ENCODE results near the gene ABCA3.

ABCA3 gene

DNA sequence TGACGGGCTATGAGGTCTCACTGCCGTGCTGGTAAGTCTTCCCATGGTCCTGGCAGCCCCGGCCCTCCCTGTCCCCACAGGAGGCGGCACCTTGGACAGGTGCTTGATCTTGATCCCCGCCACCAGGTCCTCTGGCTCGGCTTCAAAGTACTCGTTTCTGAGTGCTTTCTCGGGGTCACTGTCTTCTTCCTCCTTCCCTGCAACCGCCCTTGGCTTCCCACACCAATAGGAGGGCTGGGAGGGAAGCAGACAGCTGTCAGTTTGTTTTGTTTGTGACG lies 40.7 kb downstream of the ABCA3 start:
- no peak for DNase-seq

DNA sequence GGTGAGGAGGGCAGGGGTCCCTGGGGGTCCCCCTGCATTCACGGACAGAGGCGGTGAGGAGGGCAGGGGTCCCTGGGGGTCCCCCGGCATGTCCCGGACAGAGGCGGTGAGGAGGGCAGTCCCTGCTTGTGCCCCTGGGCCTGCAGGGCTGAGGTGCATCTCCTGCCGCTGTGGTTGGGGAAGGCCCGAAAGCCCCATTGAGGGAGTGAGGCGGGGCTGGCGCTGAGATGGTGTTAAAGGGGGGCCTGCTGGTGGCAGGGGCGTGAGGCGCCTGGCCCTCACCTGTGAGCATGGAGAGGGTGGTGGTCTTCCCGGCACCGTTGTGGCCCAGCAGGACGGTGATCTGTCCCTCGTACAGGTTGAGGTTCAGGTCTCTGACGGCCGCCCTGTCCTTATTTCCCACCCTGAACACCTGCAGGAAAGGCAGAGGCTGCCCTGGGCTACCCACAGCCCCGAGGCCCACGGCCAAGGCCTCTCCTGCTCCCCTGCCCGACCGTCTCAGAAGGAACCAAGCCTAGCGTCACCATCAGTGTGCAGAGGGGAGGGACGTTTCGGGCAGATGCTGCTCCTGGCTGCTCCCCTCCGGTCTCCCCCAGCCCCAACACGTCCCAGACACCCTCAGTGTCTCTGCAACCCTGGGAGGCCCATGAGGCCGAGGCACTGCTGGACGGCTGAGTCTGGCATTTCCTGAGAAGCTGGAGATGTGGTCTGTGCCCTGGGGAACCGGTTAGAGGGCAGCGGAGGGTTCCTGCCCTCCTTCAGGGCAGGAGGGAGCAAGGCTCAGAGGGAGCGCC lies 41.2 kb downstream of the ABCA3 start:
- DNase-seq, result no peak

DNA sequence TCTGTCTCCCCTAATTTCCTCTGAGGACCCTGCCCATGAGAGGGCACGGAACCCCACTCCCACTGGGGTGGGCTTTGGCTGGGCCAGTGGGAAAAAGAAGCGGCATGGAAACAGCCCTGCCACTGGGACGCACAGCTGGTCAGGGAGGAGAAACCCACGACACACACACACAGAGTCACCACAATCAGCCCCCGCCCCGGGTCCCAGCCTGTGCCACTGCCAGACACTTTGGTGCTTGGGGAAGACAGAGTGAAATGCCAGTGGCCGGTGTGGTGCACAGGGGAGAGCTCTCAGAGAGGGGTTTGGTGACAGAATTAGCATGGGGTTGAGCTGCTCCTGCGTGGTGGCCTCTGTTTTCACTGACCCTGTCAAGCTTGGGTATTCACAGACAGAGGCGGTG lies 41.9 kb downstream of the ABCA3 start:
- DNase-seq, result no peak

DNA sequence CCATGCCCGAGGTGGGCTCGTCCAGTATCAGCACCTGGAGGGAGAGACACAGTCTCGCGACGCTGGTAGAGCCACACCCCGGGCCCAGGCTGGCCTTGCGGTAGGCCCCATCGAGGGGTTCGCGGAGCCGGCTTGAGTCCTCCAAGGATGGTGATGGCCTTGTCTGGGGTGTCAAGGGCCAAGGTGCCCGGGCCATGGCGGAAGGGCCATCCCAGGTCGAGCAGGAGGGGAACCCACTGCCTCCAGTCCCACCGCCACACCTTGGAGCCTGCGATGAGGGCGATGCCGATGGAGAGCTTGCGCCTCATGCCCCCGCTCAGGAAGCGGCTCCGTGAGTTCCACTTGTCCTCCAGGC lies 43.0 kb downstream of the ABCA3 start:
- no peak for DNase-seq

DNA sequence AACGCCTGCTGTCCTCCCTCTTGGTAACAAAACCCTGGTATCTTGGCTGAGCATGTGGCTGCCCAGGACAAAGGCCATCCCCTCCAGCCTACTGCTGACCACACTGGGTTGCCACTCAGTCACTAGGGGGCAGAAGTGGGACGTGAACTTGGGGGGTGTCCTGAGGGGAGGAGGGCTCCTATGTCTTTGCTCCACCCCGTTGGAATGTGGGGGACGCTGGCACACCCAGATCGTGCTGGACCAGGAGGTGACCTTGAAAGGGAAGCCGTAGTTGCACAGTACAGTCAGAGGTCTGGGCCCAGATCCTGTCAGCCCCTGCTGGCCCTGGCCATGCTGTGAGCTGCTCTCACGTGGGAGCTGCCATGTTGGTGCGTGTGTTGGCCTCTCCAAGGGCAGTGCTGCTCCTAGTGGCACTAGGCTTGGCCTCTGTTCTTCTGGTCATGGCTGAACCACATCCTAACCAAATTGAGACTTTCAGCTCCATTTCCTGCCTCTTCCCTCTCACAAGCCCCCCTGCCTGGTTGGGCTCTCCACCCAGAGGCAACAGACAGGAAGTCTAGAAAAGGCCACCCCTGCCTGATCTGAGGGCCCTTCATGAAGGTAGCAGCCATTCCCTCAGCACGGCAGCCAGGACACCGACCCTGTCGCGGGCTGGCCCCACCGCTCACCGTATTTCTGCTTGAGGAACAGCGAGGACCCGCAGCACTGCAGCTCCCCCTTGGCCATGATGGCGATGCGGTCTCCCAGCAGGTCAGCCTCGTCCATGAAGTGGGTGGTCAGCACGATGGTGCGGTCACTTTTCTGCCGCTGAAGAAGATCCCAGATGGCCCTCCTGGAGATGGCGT lies 43.6 kb downstream of the ABCA3 start:
- peak; percentile 36 for DNase-seq

DNA sequence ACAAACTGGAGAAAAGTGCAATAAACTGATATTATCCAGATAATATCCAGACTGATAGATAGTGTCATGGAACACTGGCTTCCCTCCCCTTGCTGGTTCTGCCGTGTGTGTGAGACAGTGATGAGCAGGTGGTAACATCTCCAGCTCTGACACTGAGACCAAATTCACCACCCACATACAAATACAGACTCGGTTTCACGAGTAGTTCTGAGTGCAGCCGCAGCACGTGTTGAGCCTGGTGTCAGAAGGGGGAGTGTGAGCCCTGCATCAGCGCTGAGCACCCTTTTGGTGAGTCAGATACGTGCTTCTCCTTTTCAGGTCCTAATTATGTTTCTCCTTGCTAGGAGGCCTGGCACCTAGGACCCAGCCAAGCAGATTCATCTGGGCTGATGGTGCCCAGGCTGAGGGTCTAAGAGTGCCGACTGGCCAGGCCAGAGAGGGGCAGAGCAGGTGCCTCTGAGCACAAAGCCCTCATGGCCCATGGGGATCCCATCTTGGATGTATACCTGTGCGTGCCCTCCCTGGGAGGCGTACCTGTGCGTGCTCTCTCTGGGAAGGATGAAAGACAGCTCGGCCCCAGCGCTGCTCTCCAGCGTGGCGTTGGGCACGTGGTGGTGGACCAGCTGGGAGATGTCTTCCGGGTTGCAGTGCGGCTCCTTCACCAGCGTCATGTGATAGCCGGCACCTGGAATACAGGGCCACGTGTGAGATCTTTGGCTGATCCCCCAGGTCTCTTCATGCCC lies 45.3 kb downstream of the ABCA3 start:
- no peak for DNase-seq

DNA sequence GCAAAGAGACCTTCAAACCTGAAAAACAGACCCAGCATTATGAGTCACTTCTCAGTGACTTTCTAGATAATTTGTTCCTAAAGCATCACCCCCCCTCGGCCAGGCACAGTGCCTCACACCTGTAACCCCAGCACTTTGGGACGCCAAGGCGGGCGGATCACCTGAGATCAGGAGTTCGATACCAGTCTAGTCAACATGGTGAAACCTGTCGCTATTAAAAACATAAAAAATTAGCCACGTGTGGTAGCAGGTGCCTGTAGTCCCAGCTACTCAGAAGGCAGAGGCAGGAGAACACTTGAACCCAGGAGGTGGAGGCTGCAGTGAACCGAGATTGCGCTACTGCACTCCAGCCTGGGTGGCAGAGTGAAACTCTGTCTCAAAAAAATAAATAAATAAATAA lies 48.3 kb downstream of the ABCA3 start:
- DNase-seq, result no peak

DNA sequence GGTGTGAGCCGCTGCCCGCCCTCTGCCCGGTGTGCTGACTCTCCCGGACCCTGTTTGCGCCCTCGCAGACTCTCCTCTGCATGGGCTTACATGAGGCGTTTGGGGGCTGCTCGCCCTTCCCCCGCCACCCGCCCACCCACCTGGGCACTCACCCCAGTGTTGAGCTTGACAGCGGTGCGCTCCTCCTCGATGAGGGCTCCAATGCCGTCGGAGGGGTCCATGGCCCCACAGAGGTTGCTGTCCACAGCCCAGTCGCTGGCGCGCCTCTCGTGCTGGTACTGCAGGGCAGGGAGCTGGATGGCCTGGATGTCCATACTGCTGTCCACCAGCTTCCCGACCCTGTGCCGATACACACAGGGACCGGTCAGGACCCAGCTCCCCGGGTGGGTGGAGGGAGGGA lies 51.2 kb downstream of the ABCA3 start:
- no peak for DNase-seq

DNA sequence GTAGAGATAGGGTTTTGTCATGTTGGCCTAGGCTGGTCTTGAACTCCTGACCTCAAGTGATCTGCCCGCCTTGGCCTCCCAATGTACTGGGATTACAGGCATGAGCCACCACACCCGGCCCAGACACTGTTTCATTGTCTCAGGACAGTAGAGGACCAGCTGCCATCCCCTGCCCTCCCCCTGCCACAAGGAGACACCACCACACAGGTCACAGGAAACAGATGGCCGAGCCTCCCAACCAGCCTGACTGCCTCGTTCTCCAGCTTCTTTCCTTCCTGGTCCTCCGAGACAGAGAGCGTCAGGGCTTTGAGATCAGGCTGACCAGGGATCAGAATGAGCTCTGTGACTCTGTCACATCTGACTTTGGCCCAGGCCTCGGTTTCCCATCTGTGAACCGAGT lies 51.8 kb downstream of the ABCA3 start:
- DNase-seq, result peak; percentile 12

DNA sequence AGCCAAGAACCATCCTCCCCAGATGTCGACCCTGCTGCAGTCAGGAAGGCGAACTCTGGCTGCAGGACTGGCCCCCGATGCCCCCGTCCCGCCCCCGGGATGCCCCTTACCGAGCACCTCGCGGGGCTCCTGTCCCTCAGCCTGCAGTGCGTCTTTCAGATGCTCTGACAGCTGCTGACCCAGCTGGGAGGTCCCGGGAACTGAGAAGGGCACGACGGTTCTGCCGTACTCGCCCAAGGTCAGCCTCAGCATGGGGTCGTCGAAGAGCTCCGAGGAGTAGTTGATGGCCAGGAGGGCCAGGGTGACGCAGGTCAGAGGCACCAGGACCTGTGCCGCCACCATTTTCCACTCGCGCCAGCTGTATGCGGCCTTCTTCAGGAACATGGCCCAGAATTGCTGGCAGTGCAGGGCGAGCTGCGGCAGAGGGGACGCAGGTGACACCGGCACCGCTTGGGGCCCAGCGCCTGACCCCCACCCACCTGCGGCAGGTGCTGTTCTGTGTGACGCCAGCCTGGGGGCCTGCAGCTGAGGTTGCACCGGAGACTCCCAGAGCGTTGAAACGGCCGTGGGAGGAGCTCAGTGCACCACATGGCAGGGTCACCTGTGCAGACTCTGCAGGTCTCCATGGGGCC lies 52.5 kb downstream of the ABCA3 start:
- DNase-seq, result no peak

DNA sequence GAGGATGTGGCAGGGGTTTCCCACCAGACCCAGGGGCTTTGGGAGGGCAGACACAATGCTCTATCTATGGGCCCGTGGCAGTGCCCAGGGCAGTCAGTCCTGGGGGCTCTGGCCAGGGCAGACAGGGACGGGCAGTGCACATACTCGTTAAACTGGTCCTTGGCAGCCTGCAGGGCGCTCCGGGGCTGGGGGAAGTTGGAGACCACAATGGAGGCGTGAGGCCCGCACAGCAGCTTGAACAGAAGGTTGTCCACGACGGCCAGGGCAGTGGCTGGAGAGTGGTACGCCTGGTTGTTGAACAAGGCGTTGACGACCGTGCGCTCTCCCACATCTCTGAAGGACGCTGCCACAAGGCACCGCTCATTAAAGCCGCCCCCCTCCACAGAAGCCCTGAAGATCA lies 54.0 kb downstream of the ABCA3 start:
- no peak for DNase-seq

DNA sequence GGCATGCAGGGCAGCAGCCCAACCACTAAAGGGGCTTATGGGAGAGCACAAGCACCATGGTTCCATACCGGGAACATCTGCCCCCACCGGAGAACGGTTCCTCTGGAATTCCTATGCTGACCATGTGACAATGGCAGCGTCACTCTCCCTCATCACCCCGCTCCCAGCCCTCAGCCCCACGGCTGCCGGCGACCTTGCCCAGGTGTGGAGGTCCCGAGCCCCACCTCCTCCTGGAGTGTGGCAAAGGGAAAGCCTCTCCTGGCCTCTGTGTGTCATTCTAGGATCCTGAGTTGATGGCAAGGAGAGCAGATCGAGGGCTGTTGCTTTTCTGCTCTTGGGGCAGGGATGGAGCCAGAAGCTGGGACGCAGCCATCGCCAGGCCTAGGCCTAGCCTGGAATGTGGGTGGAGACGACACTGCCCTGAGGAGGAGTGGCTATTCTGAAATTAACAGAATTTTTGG lies 54.8 kb downstream of the ABCA3 start:
- no peak for DNase-seq

DNA sequence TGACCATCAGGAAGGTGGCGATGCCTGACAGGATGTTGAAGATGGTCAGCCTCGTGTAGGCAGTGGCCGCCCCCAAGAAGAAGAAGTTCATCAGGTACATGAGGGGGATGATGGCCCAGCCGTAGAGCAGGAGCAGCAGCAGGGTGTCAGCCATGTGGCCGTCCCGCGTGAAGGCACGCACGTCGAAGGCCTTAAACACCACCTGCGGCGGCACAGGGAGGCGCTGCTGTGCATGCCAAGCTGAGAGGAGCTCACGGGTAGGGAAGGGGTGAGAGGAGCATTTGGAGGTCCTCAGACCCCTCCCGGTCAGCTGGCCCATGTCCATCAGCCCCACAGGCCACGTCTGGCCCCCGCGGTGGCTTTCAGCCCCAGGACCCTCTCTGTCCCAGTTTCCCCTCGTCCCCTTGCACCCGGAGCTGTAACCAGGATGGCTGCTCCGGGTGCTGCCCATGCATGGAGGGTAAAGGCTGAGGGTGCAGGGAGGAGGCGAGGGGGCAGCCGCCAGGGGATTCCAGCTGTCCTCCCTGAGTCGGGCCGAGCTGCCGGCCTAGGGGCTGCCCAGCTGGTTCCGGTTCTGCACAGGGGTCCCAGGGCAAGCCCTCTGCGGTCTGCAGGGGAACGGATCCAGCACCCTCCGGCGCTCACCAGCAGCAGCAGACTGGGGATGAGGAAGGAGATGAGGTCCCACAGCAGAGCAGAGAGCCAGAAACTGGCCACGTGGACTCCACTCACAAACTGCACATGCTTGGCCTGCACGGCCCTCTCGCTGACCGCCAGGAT lies 55.5 kb downstream of the ABCA3 start:
- no peak for DNase-seq

DNA sequence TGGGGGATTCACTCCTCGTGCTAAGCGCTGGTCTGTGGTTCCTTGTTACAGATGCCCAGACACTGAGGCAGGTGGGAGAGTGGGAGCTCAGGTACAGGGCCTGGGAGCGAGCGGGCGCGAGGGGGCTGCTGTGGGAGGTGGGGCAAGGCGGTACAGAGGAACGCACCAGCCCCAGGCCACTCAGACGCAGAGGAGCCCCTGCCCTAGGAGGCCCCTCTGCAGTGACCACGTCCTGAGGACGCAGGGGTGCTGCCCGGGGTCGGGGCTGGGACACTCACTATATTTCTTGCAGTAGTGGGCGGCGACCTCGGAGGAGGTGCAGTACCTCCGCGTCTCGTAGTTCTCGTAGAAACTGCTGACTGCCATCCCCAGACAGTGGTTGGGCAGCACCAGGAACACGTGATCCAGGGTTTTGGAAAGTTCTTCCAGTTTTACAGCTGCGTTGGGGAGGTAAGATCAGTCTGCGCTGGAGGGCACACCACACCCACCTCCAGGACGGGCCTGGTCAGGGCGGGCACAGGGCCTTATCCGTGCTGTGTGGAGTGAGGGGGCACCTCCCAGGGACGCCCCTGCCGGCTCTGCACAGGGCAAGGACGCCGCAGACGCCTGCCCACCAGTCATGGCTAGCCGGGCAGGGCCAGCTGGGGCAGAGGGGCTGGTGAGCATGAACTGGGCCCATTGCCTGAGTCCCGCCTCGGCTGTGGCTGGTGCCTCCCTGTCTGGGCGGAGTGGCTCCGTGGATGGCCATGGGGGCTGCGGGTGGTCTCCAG lies 56.3 kb downstream of the ABCA3 start:
- no peak for DNase-seq

DNA sequence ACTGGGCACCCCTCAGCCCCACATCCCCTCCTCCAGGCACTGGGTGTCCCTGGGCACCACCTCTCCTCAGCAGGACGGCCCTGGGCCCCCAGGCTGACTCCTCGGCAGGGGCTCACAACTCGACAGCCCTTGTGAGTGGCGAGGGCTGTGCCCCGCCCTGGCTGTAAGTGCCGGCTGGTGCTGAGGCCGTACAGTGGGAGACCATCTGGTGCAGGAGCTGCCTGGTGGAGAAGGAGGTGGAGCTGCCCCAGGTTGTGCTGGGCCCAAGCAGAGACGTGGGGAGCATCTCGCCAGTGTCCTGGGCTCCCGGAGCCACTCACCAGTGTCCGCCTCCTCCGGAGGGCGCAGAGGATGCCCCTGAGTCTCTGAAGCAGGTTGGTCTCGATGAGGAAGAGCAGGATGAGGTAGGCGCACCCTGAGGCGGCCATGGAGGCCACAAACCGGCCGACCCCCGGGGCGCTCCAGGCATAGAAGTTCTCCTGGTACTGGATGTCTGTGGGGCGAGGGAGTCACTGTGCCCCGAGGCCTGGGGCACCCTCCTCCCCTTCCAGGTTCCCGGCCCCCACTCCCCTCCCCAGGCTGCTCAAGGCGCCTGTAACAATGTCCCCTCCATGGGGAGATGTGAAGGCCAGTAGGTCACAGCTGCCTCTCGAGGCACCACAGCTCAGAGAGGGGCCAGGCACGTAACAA lies 57.5 kb downstream of the ABCA3 start:
- no peak for DNase-seq

DNA sequence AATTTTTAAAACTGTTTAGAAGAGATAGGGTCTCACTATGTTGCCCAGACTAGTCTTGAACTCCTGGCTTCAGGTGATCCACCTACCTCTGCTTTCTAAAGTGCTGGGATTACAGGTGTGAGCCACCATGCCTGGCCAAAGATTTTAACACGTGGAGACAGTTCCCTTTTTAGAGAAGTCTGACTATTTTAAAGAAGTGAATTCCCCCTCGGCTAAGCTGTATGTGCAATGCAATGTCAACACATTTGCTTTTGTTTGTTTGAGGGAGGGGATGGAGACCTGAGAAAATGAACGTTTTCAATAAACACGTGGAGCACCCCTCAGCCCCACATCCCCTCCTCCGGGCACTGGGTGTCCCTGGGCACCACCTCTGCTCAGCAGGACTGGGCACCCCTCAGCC lies 58.3 kb downstream of the ABCA3 start:
- no peak for DNase-seq

DNA sequence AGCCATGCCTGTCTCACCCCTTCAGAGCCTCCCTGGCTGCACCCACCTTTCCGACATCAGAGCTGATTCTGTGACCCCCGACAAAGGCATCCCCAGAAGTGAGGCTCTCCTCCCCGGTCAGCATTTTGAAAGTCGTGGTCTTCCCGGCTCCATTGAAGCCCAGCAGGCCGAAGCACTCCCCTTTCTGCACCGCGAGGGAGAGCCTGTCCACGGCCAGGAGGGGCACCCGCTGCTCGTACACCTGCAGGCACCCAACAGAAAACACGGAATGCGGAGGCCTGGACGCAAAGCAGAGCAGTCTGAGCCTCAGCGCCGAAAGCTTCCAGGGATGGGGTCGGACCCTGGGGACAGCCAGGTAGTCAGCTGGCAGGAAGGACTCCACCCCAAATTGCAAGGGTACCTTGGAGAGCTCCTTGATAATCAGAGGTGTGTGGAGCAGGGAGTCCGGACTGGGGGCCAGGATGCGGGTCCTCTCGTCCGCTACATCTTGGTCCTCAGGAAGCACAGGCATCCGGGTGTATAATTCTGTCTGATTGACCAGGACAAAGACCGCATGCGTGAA lies 59.5 kb downstream of the ABCA3 start:
- no peak for DNase-seq

DNA sequence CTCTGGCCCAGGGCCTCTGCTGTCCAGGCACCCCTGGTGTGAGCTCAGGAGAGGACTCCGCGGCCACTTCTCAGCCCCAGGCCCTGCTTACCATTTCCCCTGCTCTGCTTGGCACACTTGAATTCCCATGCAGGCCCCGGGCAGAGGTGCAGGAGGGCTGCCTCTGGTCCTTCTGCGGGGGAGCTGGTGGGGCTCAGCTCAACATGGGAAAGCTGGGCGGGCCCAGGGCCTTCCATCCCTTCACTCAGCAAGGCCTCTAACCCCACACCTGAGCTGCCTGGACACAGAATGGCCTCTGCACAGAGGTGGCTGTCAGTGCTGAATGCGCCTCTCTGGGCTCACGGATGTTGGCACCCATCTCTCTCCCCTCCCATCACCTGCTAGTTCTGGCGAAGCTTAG lies 60.1 kb downstream of the ABCA3 start:
- no peak for DNase-seq

DNA sequence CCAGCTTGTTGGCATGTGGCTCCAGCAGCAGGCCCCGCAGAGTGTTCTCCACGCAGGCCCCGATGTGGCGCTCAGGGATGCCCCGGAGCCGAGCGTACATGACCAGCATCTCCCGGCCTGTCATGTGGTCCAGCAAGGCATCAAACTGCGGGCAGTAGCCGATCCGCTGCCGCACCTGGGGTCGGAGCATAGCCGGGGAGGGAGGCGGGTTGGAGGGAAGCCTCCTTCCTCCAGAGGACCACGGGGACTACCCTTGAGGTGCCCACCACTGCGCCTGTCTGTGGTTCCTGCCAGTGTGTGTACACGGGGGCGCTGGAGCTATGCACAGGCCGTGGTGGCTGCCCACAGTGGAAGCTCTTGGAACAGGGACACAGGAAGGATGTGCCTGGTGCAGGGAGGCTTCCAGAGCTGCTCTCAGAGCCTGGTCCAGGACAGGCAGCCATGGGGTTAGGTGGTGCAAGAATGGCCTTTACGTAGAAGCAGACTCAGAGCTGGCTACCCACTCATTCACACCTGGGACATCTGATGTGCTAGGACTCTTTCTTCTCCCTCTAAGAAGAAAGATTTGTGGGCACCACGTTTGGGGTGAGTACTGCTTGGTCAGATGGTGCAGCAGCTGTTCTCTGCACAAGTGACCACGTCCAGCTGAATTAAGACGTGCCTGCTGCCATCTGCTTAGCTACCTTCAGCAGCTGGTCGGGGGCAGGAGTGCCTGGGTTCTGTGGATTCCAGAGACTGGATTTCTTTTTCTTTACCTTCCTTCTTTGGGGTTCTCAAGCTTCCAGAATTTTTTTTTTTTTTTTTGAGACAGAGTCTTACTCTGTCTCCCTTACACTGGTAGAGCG lies 61.4 kb downstream of the ABCA3 start:
- DNase-seq, result no peak

DNA sequence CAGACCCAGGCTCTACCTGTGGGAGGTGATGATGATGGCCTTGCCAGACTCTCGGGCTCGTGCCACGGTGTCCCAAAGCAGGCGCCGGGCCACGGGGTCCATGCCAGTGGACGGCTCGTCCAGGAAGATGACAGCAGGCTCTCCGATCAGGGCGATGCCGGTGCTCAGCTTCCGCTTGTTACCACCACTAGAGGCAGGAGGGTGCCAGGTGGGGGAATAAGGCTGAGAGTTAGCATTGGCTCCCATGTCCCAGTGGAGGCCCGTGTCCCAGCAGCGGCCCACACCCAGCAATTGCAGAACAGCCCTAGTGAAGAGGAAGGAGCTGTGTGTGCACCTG lies 62.3 kb downstream of the ABCA3 start:
- no peak for DNase-seq
